Activated T-helper 1 cell treated with Interleukin-2 at 50 U/mL for 16 hours (primary cell): ENCODE data around the gene SLC7A14.

ENCODE experiments used
- DNase-seq: peaks from one replicate; pipeline ENCODE4 v3.0.0-alpha.2; 2020; ENCODE audit warnings: low read depth

Gene SLC7A14

DNA sequence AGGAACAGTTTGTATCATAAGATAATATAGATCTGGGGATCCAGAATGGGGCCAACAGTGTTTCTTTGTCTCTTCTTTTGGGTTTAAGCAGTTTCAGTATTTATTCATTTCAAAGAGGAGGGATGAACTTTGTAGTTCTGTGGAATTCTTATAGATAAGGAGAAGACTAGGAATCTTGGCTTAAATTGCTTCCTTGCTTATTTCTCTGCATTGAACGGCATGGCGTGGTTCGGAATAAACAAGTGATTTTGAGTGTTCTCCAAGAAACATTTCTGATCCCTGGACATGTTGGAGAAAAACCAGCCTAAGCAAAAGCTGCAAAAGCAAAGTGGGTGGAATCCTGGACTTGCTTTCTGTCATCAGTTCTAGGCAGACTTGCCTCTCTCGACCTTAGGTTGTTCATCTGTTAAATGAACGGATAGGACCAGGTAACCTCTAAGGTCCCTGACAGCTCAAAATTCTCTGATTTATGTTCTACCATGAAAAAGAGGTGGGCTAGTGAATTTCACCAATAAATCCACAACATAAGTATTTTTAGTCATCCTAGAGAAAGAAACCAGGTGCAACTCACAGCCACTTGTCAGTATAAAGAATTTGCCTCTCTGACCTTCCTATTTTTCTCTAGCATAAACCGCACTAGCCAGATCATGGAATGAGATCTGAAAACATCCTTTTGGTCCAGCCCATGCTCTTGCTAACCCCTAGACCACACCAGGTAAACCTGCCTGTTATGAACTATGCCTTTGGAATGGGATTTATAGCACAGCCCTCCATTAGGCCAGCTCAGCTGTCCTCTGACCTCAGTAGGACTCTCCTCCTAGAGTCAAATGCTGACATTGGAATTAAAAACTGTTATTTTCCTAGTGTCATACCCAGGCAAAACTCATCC lies 88.4 kb downstream of the SLC7A14 start:
- no peak for DNase-seq

- no peak for DNase-seq
Observed at GRCh38 chr3:170496868-170497140, 89.1 kb downstream of the SLC7A14 start.

DNA sequence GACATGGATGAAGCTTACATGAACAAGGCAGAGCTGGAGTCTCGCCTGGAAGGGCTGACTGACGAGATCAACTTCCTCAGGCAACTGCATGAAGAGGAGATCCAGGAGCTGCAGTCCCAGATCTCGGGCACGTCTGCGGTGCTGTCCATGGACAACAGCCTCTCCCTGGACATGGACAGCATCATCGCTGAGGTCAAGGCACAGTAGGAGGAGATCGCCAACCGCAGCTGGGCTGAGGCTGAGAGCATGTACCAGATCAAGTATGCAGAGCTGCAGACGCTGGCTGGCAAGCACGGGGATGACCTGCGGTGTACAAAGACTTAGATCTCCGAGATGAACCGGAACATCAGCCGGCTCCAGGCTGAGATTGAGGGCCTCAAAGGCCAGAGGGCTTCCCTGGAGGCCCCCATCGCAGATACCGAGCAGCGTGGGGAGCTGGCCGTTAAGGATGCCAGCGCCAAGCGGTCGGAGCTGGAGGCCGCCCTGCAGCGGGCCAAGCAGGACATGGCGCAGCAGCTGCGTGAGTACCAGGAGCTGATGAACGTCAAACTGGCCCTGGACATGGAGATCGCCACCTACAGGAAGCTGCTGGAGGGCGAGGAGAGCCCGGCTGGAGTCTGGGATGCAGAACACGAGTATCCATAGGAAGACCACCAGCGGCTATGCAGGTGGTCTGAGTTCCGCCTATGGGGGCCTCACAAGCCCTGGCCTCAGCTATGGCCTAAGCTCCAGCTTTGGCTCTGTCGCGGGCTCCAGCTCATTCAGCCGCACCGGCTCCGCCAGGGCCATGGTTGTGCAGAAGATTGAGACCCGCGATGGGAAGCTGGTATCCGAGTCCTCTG lies 89.6 kb downstream of the SLC7A14 start:
- DNase-seq = no peak

- DNase-seq = no peak
Observed at GRCh38 chr3:170494766-170495165, 91.1 kb downstream of the SLC7A14 start.

- DNase-seq = no peak
Observed at GRCh38 chr3:170493712-170494182, 92.1 kb downstream of the SLC7A14 start.

DNA sequence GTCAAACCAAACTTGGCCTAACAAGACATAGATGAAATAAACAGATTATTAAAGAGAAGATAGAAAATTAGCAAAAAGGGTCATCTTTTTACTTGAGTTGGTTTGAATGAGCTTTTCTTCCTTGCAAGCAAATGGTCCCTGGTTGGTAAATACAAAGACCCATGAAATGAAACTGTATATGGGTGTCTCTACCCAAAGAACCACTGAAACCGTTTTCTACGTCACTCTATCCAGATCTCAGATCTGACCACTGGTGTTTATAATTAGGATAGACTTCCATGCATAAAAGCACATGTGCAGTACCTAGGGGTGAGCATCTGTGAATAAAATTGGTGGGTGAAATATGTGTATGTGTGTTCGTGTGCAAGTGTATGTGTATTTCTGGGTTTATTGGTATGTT lies 94.0 kb downstream of the SLC7A14 start:
- DNase-seq = no peak

GRCh38 chr3:170490828-170491560 lies 94.9 kb downstream of the SLC7A14 start:
- no peak for DNase-seq

DNA sequence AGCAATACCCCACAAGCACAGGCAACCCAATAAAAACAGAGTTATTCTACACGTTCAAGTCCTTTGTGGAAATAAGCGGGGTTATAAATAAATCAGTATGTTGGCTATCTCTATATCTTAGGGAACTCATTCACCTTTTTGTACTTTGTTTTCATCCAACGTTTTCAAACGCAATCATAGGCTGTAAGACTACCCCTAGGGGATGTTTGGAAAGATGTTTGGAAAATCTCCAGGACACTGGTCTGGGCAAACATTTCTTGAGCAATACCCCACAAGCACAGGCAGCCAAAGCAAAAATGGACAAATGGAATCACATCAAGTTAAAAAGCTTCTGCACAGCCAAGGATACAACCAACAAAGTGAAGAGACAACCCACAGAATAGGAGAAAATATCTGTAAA lies 97.1 kb downstream of the SLC7A14 start:
- no peak for DNase-seq

GRCh38 chr3:170487031-170487430 lies 98.8 kb downstream of the SLC7A14 start:
- DNase-seq = no peak

DNA sequence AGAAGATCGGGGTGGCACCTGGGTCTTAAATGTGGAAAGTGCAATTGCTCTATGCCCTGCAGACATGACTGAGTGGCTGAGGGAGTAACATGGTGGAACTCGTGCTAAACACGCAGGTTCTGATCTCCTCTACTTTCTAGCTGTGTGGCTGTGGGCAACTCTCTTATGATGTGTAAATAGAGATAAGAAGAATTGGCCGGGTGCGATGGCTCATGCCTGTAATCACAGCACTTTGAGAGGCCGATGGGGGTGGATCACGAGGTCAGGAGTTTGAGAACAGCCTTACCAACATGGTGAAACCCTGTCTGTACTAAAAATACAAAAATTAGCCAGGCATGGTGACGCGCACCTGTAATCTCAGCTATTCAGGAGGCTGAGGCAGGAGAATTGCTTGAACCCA lies 99.5 kb downstream of the SLC7A14 start:
- DNase-seq = no peak

DNA sequence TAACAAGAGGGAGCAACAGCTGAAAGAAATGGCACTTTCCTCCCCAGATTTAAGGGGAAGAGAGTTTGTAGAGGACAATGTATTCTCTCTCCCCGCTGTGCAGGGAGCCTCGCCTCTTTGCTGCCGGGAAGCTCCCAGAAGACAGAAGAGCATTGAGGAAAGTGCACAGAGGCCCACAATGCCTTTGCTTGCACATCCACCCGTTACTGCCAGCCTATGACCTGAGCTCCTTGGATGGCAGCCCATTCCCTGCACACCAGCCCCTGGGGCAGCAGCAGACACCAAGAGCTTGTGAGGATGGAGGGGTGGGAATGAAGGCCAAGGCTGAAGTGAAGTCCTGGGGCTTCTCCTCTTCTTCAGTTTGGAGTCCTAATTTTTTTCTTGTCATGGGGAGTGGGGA lies 100.2 kb downstream of the SLC7A14 start:
- no peak for DNase-seq

GRCh38 chr3:170485294-170485693 lies 100.6 kb downstream of the SLC7A14 start:
- no peak for DNase-seq

- DNase-seq = no peak
Observed at GRCh38 chr3:170484869-170485268, 101.0 kb downstream of the SLC7A14 start.

- DNase-seq = no peak
Observed at GRCh38 chr3:170483485-170484262, 102.2 kb downstream of the SLC7A14 start.

- DNase-seq = no peak
Observed at GRCh38 chr3:170482199-170482598, 103.7 kb downstream of the SLC7A14 start.

DNA sequence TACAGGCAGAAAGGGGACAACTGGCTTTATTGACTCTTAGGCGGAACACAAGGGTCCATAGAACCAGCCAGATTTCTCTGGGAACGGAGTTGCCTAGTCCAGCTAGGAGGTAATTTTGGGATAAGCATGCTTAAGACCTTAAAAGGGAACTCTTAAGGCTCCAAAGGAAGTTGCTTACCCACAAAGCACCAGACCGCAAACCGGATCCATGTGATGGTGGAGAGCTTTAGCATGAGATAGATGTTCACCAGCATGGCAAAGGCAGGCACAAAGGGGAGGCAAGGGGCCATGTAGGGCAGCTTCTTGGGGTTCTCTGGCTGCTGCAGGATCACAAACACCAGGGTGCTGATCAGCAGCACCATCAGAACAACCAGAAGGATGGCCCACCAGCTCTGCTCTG lies 105.8 kb downstream of the SLC7A14 start:
- DNase-seq = no peak

- DNase-seq = no peak
Observed at GRCh38 chr3:170477395-170477794, 108.5 kb downstream of the SLC7A14 start.

DNA sequence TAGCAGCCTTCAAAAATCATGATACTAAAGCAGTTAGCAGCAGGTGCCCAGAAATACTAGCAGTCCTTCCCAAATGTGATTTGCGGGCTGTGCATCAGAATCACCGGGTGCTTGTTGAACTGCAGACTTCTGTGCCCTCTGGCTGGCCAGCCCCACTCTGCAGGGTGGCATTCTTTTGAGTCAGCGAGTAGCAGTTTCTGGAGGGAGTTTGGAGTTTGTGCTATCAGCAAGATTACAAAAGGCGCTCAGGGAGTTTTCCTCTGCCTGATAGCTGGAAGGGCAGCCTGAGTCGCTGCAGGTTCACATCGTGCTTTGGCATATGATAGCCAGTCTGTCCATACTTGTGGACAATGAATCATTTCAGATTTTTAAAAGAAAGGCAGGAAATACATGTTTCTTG lies 109.6 kb downstream of the SLC7A14 start:
- DNase-seq = no peak

GRCh38 chr3:170475092-170475685 lies 110.7 kb downstream of the SLC7A14 start:
- no peak for DNase-seq

DNA sequence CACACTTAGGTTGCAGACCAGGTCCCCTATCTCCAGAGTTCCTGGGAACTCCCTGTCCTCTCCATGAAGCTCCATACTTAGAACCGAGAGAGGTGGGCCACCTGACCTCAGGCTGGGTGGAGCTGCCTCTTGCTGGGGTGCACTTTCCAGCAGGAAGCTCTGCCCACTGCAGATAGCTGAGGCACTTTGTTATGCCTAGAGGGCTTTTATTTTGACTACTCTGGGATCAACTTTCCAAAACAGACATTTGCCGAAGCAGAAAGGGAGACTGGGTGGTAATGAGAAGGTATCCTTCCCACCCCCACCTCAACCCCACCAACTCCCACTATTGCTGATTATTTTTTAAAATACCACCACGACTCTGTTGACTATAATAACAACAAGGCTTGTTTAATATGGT lies 112.5 kb downstream of the SLC7A14 start:
- no peak for DNase-seq

DNA sequence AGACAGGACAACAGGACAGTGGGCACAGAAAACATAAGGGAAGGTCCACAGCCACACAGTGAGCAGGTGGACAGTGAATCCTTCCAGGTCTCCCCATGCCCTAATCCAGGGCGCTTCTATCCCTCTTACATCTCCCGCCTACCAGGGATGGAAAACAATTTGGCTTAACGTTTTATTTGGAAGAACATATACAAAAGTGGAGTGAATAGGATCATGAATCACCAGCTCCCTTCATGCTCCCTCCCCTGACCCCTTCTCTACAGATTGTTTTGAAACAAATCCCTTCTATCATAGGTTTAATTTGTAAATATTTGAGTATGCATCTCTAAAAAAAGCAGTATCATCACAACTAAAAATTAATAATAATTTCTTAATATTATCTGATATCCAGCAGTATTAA lies 114.7 kb downstream of the SLC7A14 start:
- no peak for DNase-seq
